Measurements from ENCODE around the gene EHHADH. TPM values are rescaled to one million over a fixed set of nuclear protein-coding genes. Genes with fewer than 3 reads are reported as not detected.

Gene EHHADH
- polyA plus RNA-seq, 1 of the 3 experiments (the other 2 are of a cell fraction), result 2.5 TPM

DNA sequence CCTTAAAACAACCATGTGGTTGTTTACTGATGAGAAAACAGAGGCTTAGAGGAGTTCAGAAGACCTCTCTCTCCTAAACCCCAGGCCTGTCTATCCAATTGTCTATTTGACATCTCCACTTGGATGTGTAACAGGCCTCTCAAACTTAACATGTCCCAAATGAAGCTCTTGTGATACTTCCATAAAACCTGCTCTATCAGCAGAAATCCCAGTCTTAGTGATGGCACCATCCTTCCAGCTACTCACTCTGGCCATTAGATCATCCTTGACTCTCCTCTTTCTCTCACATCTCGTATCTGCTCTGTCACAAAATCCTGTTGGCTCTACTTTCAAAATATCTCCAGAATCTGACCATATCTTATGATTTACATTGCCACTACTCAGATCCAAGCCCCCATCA is 28.8 kb downstream of the EHHADH start:
- 90% methylated on average over 1 of the region's 1 CpG for WGBS (ENCODE audit: low lambda C conversion rate)
- H3K9me2 ChIP-seq, result no peaks in the 10 kb centered on the region
- no peaks in the 10 kb centered on the region for H3K27me3 ChIP-seq (ENCODE audit: insufficient read depth)
- no peak for TF ChIP-seq SIN3A (IDR thresholded peaks at IDR 0.05; ENCODE audit: borderline replicate concordance, low read depth, low read length)
- TF ChIP-seq RCOR1 (IDR thresholded peaks at IDR 0.05; ENCODE audit: low read length), result no peak
- TF ChIP-seq MXI1 (IDR thresholded peaks at IDR 0.05; ENCODE audit: low read depth, low read length), result no peak
- TF ChIP-seq POLR2AphosphoS5 (IDR thresholded peaks at IDR 0.05; ENCODE audit: low read depth, low read length), result no peak
- no peak for TF ChIP-seq MEF2A (IDR thresholded peaks at IDR 0.05; ENCODE audit: borderline replicate concordance, low read depth)
- H3K36me3 ChIP-seq (replicated peaks in 1 of 2; ENCODE audit: control insufficient read depth in 1 of 2, insufficient read depth in 2 of 2, low read length in 1 of 2), result peaks cover 2 to 6% of the 10 kb centered on the region in 2 experiments
- ChIA-PET CTCF (interaction anchor here (1.0 to 1.2 kb wide), 2 partner anchors 14 to 83 kb away, joined by 3 to 4 read pairs; no protein-coding TSS in a partner anchor), POLR2A (no interaction called here)
- peaks cover 3% of the 10 kb centered on the region for H3F3A ChIP-seq (replicated peaks; ENCODE audit: insufficient read depth)
- H3K9ac ChIP-seq, result no peak overlapping the region
- DNase-seq, result no peak
- no peak overlapping the region for H3K27ac ChIP-seq (ENCODE audit: low read depth in 2 of 2, low read length in 1 of 2)
- no peaks in the 10 kb centered on the region for H3K79me2 ChIP-seq (ENCODE audit: insufficient read depth)
- no peaks in the 10 kb centered on the region for H3K9me3 ChIP-seq
- H3K4me2 ChIP-seq, result no peak overlapping the region
- H3K4me1 ChIP-seq (ENCODE audit: control insufficient read depth in 1 of 2, insufficient read depth in 2 of 2, low read depth in 1 of 2, low read length in 1 of 2), result no peaks in the 10 kb centered on the region; a peak in 1 of 4 replicates
- no peaks in the 10 kb centered on the region for H4K20me1 ChIP-seq (ENCODE audit: insufficient read depth)
- no peak overlapping the region for H2AFZ ChIP-seq (ENCODE audit: low read depth)
- H3K4me3 ChIP-seq (ENCODE audit: low read depth in 2 of 2, low read length in 1 of 2), result no peak overlapping the region

DNA sequence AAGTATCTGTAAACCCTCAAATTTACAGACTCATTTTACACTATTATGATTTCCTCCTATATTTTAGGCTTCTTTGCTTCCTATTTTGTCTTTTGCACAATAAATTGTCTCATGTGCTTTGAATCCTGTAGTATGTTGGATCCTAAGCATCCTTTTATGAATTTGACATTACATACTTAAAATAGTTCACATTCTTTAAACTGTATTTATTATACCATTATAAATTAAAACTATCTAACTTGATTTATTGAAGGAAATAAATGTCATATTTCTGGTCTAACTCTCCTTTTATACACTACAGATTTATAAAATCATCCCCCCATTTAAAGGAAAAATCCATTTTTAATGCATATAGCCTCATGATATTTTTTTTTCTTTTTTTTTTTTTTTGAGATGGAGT is 32.6 kb downstream of the EHHADH start:
- POLR2A ChIA-PET, result no interaction called here
- TF ChIP-seq, protein P1, sequence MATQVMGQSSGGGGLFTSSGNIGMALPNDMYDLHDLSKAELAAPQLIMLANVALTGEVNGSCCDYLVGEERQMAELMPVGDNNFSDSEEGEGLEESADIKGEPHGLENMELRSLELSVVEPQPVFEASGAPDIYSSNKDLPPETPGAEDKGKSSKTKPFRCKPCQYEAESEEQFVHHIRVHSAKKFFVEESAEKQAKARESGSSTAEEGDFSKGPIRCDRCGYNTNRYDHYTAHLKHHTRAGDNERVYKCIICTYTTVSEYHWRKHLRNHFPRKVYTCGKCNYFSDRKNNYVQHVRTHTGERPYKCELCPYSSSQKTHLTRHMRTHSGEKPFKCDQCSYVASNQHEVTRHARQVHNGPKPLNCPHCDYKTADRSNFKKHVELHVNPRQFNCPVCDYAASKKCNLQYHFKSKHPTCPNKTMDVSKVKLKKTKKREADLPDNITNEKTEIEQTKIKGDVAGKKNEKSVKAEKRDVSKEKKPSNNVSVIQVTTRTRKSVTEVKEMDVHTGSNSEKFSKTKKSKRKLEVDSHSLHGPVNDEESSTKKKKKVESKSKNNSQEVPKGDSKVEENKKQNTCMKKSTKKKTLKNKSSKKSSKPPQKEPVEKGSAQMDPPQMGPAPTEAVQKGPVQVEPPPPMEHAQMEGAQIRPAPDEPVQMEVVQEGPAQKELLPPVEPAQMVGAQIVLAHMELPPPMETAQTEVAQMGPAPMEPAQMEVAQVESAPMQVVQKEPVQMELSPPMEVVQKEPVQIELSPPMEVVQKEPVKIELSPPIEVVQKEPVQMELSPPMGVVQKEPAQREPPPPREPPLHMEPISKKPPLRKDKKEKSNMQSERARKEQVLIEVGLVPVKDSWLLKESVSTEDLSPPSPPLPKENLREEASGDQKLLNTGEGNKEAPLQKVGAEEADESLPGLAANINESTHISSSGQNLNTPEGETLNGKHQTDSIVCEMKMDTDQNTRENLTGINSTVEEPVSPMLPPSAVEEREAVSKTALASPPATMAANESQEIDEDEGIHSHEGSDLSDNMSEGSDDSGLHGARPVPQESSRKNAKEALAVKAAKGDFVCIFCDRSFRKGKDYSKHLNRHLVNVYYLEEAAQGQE (IDR thresholded peaks at IDR 0.05; ENCODE audit: low read depth, low read length), result no peak
- TF ChIP-seq EP300 (IDR thresholded peaks at IDR 0.05; ENCODE audit: borderline replicate concordance in 1 of 2, low read depth in 1 of 2, low read length in 1 of 2) (no peak), TEAD4 (IDR thresholded peaks at IDR 0.05; ENCODE audit: borderline replicate concordance, insufficient read depth) (no peak), MEF2A (IDR thresholded peaks at IDR 0.05; ENCODE audit: borderline replicate concordance, low read depth) (no peak), NRF1 (IDR thresholded peaks at IDR 0.05; ENCODE audit: low read depth, low read length) (no peak), JUND (IDR thresholded peaks at IDR 0.05) (no peak), ELF1 (IDR thresholded peaks at IDR 0.05) (no peak), SMC3 (IDR thresholded peaks at IDR 0.05; ENCODE audit: low read depth, low read length) (no peak), RFX5 (IDR thresholded peaks at IDR 0.05; ENCODE audit: low read length) (no peak), RXRA (IDR thresholded peaks at IDR 0.05; ENCODE audit: borderline replicate concordance, low read depth) (no peak), YY1 (IDR thresholded peaks at IDR 0.05; ENCODE audit: low read depth) (no peak), MXI1 (IDR thresholded peaks at IDR 0.05; ENCODE audit: low read depth, low read length) (no peak)
- TF ChIP-seq, protein P2, sequence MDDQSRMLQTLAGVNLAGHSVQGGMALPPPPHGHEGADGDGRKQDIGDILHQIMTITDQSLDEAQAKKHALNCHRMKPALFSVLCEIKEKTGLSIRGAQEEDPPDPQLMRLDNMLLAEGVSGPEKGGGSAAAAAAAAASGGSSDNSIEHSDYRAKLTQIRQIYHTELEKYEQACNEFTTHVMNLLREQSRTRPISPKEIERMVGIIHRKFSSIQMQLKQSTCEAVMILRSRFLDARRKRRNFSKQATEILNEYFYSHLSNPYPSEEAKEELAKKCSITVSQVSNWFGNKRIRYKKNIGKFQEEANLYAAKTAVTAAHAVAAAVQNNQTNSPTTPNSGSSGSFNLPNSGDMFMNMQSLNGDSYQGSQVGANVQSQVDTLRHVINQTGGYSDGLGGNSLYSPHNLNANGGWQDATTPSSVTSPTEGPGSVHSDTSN (IDR thresholded peaks at IDR 0.05), result no peak
- TF ChIP-seq, protein P3, sequence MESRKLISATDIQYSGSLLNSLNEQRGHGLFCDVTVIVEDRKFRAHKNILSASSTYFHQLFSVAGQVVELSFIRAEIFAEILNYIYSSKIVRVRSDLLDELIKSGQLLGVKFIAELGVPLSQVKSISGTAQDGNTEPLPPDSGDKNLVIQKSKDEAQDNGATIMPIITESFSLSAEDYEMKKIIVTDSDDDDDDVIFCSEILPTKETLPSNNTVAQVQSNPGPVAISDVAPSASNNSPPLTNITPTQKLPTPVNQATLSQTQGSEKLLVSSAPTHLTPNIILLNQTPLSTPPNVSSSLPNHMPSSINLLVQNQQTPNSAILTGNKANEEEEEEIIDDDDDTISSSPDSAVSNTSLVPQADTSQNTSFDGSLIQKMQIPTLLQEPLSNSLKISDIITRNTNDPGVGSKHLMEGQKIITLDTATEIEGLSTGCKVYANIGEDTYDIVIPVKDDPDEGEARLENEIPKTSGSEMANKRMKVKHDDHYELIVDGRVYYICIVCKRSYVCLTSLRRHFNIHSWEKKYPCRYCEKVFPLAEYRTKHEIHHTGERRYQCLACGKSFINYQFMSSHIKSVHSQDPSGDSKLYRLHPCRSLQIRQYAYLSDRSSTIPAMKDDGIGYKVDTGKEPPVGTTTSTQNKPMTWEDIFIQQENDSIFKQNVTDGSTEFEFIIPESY (IDR thresholded peaks at IDR 0.05; ENCODE audit: borderline replicate concordance, low read depth), result no peak
- TF ChIP-seq, protein P4, sequence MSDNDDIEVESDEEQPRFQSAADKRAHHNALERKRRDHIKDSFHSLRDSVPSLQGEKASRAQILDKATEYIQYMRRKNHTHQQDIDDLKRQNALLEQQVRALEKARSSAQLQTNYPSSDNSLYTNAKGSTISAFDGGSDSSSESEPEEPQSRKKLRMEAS (IDR thresholded peaks at IDR 0.05; ENCODE audit: low read depth), result no peak
- TF ChIP-seq, protein P5, sequence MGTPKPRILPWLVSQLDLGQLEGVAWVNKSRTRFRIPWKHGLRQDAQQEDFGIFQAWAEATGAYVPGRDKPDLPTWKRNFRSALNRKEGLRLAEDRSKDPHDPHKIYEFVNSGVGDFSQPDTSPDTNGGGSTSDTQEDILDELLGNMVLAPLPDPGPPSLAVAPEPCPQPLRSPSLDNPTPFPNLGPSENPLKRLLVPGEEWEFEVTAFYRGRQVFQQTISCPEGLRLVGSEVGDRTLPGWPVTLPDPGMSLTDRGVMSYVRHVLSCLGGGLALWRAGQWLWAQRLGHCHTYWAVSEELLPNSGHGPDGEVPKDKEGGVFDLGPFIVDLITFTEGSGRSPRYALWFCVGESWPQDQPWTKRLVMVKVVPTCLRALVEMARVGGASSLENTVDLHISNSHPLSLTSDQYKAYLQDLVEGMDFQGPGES (IDR thresholded peaks at IDR 0.05; ENCODE audit: low read depth, low read length), result no peak
- TF ChIP-seq, protein P6, sequence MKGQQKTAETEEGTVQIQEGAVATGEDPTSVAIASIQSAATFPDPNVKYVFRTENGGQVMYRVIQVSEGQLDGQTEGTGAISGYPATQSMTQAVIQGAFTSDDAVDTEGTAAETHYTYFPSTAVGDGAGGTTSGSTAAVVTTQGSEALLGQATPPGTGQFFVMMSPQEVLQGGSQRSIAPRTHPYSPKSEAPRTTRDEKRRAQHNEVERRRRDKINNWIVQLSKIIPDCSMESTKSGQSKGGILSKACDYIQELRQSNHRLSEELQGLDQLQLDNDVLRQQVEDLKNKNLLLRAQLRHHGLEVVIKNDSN (IDR thresholded peaks at IDR 0.05; ENCODE audit: borderline replicate concordance, low read depth), result no peak

More for the DNA sequence above, 32.6 kb downstream of the EHHADH start:
- Histone ChIP-seq H3K4me2 (no peak overlapping the region), H4K20me1 (ENCODE audit: insufficient read depth) (no peaks in the 10 kb centered on the region), H3K36me3 (replicated peaks in 1 of 2; ENCODE audit: control insufficient read depth in 1 of 2, insufficient read depth in 2 of 2, low read length in 1 of 2) (peaks cover 2 to 6% of the 10 kb centered on the region in 2 experiments), H3K27me3 (ENCODE audit: insufficient read depth) (no peaks in the 10 kb centered on the region), H3K27ac (ENCODE audit: low read depth in 2 of 2, low read length in 1 of 2) (no peak overlapping the region), H3K9me2 (no peaks in the 10 kb centered on the region), H3K79me2 (ENCODE audit: insufficient read depth) (no peaks in the 10 kb centered on the region), H3K4me3 (ENCODE audit: low read depth in 2 of 2, low read length in 1 of 2) (no peak overlapping the region), H3K9me3 (no peaks in the 10 kb centered on the region), H3K9ac (no peak overlapping the region), H2AFZ (ENCODE audit: low read depth) (no peak overlapping the region), H3F3A (replicated peaks; ENCODE audit: insufficient read depth) (peaks cover 3% of the 10 kb centered on the region), H3K4me1 (ENCODE audit: control insufficient read depth in 1 of 2, insufficient read depth in 2 of 2, low read depth in 1 of 2, low read length in 1 of 2) (peaks cover 0 to 4% of the 10 kb centered on the region in 2 experiments; a peak in 1 of 4 replicates)
- CTCF ChIA-PET, result no interaction called here
- no peak for DNase-seq
